Measurements from ENCODE around the gene PAGE4. TPM values are rescaled to one million over a fixed set of nuclear protein-coding genes. Genes with fewer than 3 reads are reported as not detected.

PAGE4 gene
- not detected for total RNA-seq

DNA sequence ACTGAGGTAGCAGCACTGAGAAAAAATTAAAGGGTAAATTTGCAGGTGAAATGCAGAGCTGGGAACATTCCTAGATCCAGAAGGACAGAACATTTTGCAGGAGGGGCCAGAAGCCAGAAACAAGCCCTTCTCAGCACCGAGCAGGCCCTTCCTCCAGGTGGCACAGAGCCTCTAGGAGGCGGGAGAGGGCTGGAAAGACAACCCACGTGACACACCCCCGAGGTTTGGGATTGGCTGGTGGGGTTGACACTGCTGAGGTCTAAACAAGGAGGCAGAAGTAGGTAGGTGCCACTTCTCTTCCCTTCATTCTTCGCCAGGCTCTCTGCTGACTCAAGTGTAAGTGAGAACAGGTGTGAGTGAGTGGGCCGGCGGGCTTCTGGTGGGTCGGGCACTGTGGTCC is at the start of gene PAGE4:
Gene PAGE4, plus strand, starts transcription at position 288 of the 400 bp plus-strand sequence. CDS start 1,126 bp downstream, outside the sequence.
- TF ChIP-seq CTCF (IDR thresholded peaks at IDR 0.05) (no peak), POLR2A (IDR thresholded peaks at IDR 0.05) (no peak), POLR2AphosphoS5 (IDR thresholded peaks at IDR 0.05) (no peak), EP300 (IDR thresholded peaks at IDR 0.05) (no peak)
- Histone ChIP-seq H3K36me3 (no peaks in the 10 kb centered on the region), H3K27me3 (no peaks in the 10 kb centered on the region), H3K27ac (no peak within 1 kb of the TSS), H3K9me3 (no peaks in the 10 kb centered on the region), H3K4me1 (no peaks in the 10 kb centered on the region), H3K4me3 (no peak within 1 kb of the TSS)
- WGBS = 69% methylated on average over 8 of the region's 8 CpGs
- no peak for DNase-seq (ENCODE audit: low spot score in 2 of 2)

- Histone ChIP-seq H3K27me3 (no peaks in the 10 kb centered on the region), H3K4me1 (no peaks in the 10 kb centered on the region), H3K4me3 (no peak overlapping the region), H3K27ac (no peak overlapping the region), H3K9me3 (no peaks in the 10 kb centered on the region), H3K36me3 (no peaks in the 10 kb centered on the region)
- DNase-seq (ENCODE audit: low spot score in 2 of 2) = no peak
- TF ChIP-seq CTCF (IDR thresholded peaks at IDR 0.05) = no peak
- no peak for TF ChIP-seq EP300 (IDR thresholded peaks at IDR 0.05)
- TF ChIP-seq POLR2A (IDR thresholded peaks at IDR 0.05) = no peak
- no peak for TF ChIP-seq POLR2AphosphoS5 (IDR thresholded peaks at IDR 0.05)
- 67% methylated on average over 1 of the region's 1 CpG for WGBS
Observed at GRCh38 chrX:49784747-49785280, 44.3 kb upstream of the PAGE4 start.

DNA sequence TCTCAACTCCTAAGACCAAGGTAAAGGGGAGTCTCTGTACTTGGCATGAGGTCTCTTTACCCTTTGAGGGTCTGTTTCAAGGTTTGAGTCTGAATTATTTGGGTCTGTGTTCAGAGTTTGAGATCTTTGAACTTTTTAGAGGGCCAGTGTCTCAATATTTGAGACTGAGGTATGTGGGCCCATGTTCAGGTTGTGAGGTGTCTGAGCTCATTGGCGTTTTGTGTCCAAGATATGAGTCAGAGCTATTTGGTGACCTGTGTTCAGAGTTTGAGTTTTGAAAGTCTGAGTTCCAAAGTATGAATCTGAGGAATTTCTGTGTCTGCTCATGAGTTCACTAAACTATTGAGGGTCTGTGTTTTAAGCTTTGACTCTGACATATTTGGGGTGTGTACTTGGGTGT is 36.7 kb upstream of the PAGE4 start:
- 31% methylated on average over 1 of the region's 1 CpG for WGBS
- H3K27me3 ChIP-seq = no peaks in the 10 kb centered on the region
- no peak for TF ChIP-seq POLR2A (IDR thresholded peaks at IDR 0.05)
- TF ChIP-seq EP300 (IDR thresholded peaks at IDR 0.05) = no peak
- no peak for TF ChIP-seq CTCF (IDR thresholded peaks at IDR 0.05)
- no peaks in the 10 kb centered on the region for H3K4me1 ChIP-seq
- no peaks in the 10 kb centered on the region for H3K9me3 ChIP-seq
- DNase-seq (ENCODE audit: low spot score in 2 of 2) = no peak
- no peak overlapping the region for H3K4me3 ChIP-seq
- H3K27ac ChIP-seq = no peak overlapping the region
- no peaks in the 10 kb centered on the region for H3K36me3 ChIP-seq

DNA sequence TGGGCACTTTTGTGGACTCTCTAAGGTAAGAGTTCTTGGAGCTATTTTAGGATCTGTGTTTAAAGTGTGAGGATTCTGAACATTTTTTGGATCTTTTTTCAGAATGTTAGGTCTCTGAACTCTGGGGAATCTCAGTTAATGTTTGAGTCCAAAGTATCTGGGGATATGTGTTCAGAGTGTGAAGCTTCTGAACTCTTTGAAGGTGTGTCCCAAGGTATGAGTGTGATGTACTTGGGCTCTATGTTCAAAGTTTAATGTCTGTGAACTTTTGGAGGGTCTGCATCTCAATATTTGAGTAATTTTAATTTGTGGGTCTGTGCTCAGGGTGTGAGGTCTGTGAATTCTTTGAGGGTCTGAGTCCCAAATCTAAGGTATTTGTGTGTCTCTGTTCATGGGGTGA is 35.4 kb upstream of the PAGE4 start:
- Histone ChIP-seq H3K27me3 (no peaks in the 10 kb centered on the region), H3K36me3 (no peaks in the 10 kb centered on the region), H3K27ac (no peak overlapping the region), H3K9me3 (no peaks in the 10 kb centered on the region), H3K4me3 (no peak overlapping the region), H3K4me1 (no peaks in the 10 kb centered on the region)
- no peak for DNase-seq (ENCODE audit: low spot score in 2 of 2)
- TF ChIP-seq POLR2A (IDR thresholded peaks at IDR 0.05) (no peak), CTCF (IDR thresholded peaks at IDR 0.05) (no peak), POLR2AphosphoS5 (IDR thresholded peaks at IDR 0.05) (no peak), EP300 (IDR thresholded peaks at IDR 0.05) (no peak)

DNA sequence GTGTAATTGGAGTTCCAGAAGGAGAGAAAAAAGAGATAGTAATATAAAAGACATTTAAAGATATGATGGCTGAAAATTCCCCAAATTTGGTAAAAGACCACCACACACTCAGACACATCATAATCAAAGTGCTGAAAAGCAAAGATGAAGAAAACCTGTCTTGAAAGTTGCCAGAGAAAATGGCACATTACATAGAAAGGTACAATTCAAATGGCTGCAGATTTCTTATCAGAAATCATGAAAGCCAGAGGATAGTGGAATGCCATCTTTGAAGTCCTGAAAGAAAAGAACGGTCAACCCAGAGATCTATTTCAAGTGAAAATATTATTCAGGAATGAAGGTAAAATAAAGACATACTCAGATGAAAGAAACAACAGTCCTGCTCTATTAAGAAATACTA is 29.3 kb upstream of the PAGE4 start:
- no peaks in the 10 kb centered on the region for H3K27me3 ChIP-seq
- no peak for TF ChIP-seq POLR2A (IDR thresholded peaks at IDR 0.05)
- no peak for TF ChIP-seq EP300 (IDR thresholded peaks at IDR 0.05)
- TF ChIP-seq CTCF (IDR thresholded peaks at IDR 0.05) = no peak
- no peak for TF ChIP-seq POLR2AphosphoS5 (IDR thresholded peaks at IDR 0.05)
- no peak overlapping the region for H3K4me3 ChIP-seq
- H3K4me1 ChIP-seq = no peaks in the 10 kb centered on the region
- whole genome bisulfite sequencing = 80% methylated on average over 1 of the region's 1 CpG
- H3K27ac ChIP-seq = no peak overlapping the region
- H3K9me3 ChIP-seq = no peaks in the 10 kb centered on the region
- H3K36me3 ChIP-seq = no peaks in the 10 kb centered on the region
- DNase-seq (ENCODE audit: low spot score in 2 of 2) = no peak
